ENCODE results near the gene OR2M7. TPM values are rescaled to one million over a fixed set of nuclear protein-coding genes. Genes with fewer than 3 reads are reported as not detected.
"Not testable (repeated sequence)": the region's sequence is repeated elsewhere in the genome, so short reads cannot be mapped to it uniquely, and the experiment has no call there.

The OR2M7 gene
- total and polyA plus RNA-seq, 9 donors, result not detected

- no peaks in the 10 kb centered on the region for H3K36me3 ChIP-seq (ENCODE audit: control insufficient read depth, insufficient read depth, low read length)
- H3K4me3 ChIP-seq (ENCODE audit: low read length), result no peak overlapping the region
- peaks cover 14% of the 10 kb centered on the region for H3K9me3 ChIP-seq (replicated peaks; ENCODE audit: control insufficient read depth, low read depth, low read length)
- H3K27me3 ChIP-seq (ENCODE audit: control insufficient read depth, insufficient read depth, low read length), result no peaks in the 10 kb centered on the region
- WGBS (ENCODE audit: insufficient coverage), result 90% methylated on average over 17 of the region's 19 CpGs
- no peaks in the 10 kb centered on the region for H3K4me1 ChIP-seq (ENCODE audit: control insufficient read depth, insufficient read depth, low read length)
- no peak overlapping the region for H3K27ac ChIP-seq (ENCODE audit: low read length)
- DNase-seq, result no peak
Observed at GRCh38 chr1:248306103-248306502, 18.3 kb downstream of the OR2M7 start.

- H3K36me3 ChIP-seq (ENCODE audit: control insufficient read depth, insufficient read depth, low read length); H3K27ac ChIP-seq (ENCODE audit: low read length); H3K27me3 ChIP-seq (ENCODE audit: control insufficient read depth, insufficient read depth, low read length); H3K4me3 ChIP-seq (ENCODE audit: low read length); H3K4me1 ChIP-seq (ENCODE audit: control insufficient read depth, insufficient read depth, low read length); DNase-seq: not testable (repeated sequence)
- peaks cover 14% of the 10 kb centered on the region for H3K9me3 ChIP-seq (replicated peaks; ENCODE audit: control insufficient read depth, low read depth, low read length)
- WGBS (ENCODE audit: insufficient coverage), result 93% methylated on average over 3 of the region's 9 CpGs
Observed at GRCh38 chr1:248305672-248306071, 18.7 kb downstream of the OR2M7 start.

- no peaks in the 10 kb centered on the region for H3K36me3 ChIP-seq (ENCODE audit: control insufficient read depth, insufficient read depth, low read length)
- WGBS (ENCODE audit: insufficient coverage), result no CpG with 5 or more reads among the region's 1 CpG
- H3K27me3 ChIP-seq (ENCODE audit: control insufficient read depth, insufficient read depth, low read length), result no peaks in the 10 kb centered on the region
- H3K4me1 ChIP-seq (ENCODE audit: control insufficient read depth, insufficient read depth, low read length), result no peaks in the 10 kb centered on the region
- H3K4me3 ChIP-seq (ENCODE audit: low read length), result no peak within 1 kb of the TSS
- H3K27ac ChIP-seq (ENCODE audit: low read length), result no peak within 1 kb of the TSS
- peaks cover 11% of the 10 kb centered on the region for H3K9me3 ChIP-seq (replicated peaks; ENCODE audit: control insufficient read depth, low read depth, low read length)
- DNase-seq, result no peak
Observed at GRCh38 chr1:248303324-248303723, 21.0 kb downstream of the OR2M7 start, which contains the start of gene OR2T12. OR2T12 (minus strand) TSS chr1:248303424; CDS start chr1:248295578, 7,846 bp downstream.

GRCh38 chr1:248288391-248288790, 36.0 kb downstream of the OR2M7 start:
- DNase-seq, result no peak
- no peaks in the 10 kb centered on the region for H3K27me3 ChIP-seq (ENCODE audit: control insufficient read depth, insufficient read depth, low read length)

GRCh38 chr1:248277876-248278275, 46.5 kb downstream of the OR2M7 start, which contains the start of gene OR2T33:
OR2T33 (minus strand) TSS chr1:248277976; CDS start chr1:248273814, 4,162 bp downstream.
- Histone ChIP-seq H3K4me1 (ENCODE audit: control insufficient read depth, insufficient read depth, low read length) (no peaks in the 10 kb centered on the region), H3K36me3 (ENCODE audit: control insufficient read depth, insufficient read depth, low read length) (no peaks in the 10 kb centered on the region), H3K4me3 (ENCODE audit: low read length) (no peak within 1 kb of the TSS), H3K9me3 (replicated peaks; ENCODE audit: control insufficient read depth, low read depth, low read length) (peaks cover 31% of the 10 kb centered on the region), H3K27ac (ENCODE audit: low read length) (no peak within 1 kb of the TSS), H3K27me3 (ENCODE audit: control insufficient read depth, insufficient read depth, low read length) (no peaks in the 10 kb centered on the region)
- DNase-seq, result no peak
- no CpG with 5 or more reads among the region's 1 CpG for WGBS (ENCODE audit: insufficient coverage)

More at GRCh38 chr1:248288391-248288790, 36.0 kb downstream of the OR2M7 start:
- peaks cover 12% of the 10 kb centered on the region for H3K9me3 ChIP-seq (replicated peaks; ENCODE audit: control insufficient read depth, low read depth, low read length)
- H3K4me3 ChIP-seq (ENCODE audit: low read length), result no peak overlapping the region
- no CpG with 5 or more reads among the region's 6 CpGs for WGBS (ENCODE audit: insufficient coverage)
- no peaks in the 10 kb centered on the region for H3K36me3 ChIP-seq (ENCODE audit: control insufficient read depth, insufficient read depth, low read length)
- H3K4me1 ChIP-seq (ENCODE audit: control insufficient read depth, insufficient read depth, low read length), result no peaks in the 10 kb centered on the region
- no peak overlapping the region for H3K27ac ChIP-seq (ENCODE audit: low read length)

Other genes starting within 250 kb of the OR2M7 start
- not detected for gene OR2L13, start 229.4 kb downstream of the OR2M7 start, total RNA-seq
- not detected for gene OR2L13, start 229.4 kb downstream of the OR2M7 start, polyA plus RNA-seq (ENCODE audit: insufficient read depth in 1 of 8, insufficient read length in 8 of 8, low replicate concordance in 1 of 8)
- gene OR2M5, start 179.4 kb downstream of the OR2M7 start, total RNA-seq, result not detected
- not detected for gene OR2M5, start 179.4 kb downstream of the OR2M7 start, polyA plus RNA-seq (ENCODE audit: insufficient read depth in 1 of 8, insufficient read length in 8 of 8, low replicate concordance in 1 of 8)
- not detected for gene OR2M2, start 149.7 kb downstream of the OR2M7 start, total RNA-seq
- gene OR2M2, start 149.7 kb downstream of the OR2M7 start, polyA plus RNA-seq (ENCODE audit: insufficient read depth in 1 of 8, insufficient read length in 8 of 8, low replicate concordance in 1 of 8), result not detected
- not detected for gene OR2M3, start 127.3 kb downstream of the OR2M7 start, total RNA-seq
- gene OR2M3, start 127.3 kb downstream of the OR2M7 start, polyA plus RNA-seq (ENCODE audit: insufficient read depth in 1 of 8, insufficient read length in 8 of 8, low replicate concordance in 1 of 8), result under 1 TPM in 7 of 8 donors, not detected in 1; 0.01 to 0.10 (median 0.03) TPM
- gene OR2M4, start 93.2 kb downstream of the OR2M7 start, total RNA-seq, result not detected
- under 1 TPM in 3 of 8 donors, not detected in 5; 0.04 TPM for gene OR2M4, start 93.2 kb downstream of the OR2M7 start, polyA plus RNA-seq (ENCODE audit: insufficient read depth in 1 of 8, insufficient read length in 8 of 8, low replicate concordance in 1 of 8)
- gene OR2T33, start 46.6 kb downstream of the OR2M7 start, total RNA-seq, result not detected
- gene OR2T33, start 46.6 kb downstream of the OR2M7 start, polyA plus RNA-seq (ENCODE audit: insufficient read depth in 1 of 8, insufficient read length in 8 of 8, low replicate concordance in 1 of 8), result under 1 TPM in 1 of 8 donors, not detected in 7; 0.04 TPM
- gene OR2T12, start 21.1 kb downstream of the OR2M7 start, total RNA-seq, result not detected
- gene OR2T12, start 21.1 kb downstream of the OR2M7 start, polyA plus RNA-seq (ENCODE audit: insufficient read depth in 1 of 8, insufficient read length in 8 of 8, low replicate concordance in 1 of 8), result under 1 TPM in 1 of 8 donors, not detected in 7; 0.03 TPM
- not detected for gene OR14C36, start 24.2 kb upstream of the OR2M7 start, total RNA-seq
- gene OR14C36, start 24.2 kb upstream of the OR2M7 start, polyA plus RNA-seq (ENCODE audit: insufficient read depth in 1 of 8, insufficient read length in 8 of 8, low replicate concordance in 1 of 8), result not detected
- gene OR2T4, start 37.1 kb upstream of the OR2M7 start, total RNA-seq, result not detected
- gene OR2T4, start 37.1 kb upstream of the OR2M7 start, polyA plus RNA-seq (ENCODE audit: insufficient read depth in 1 of 8, insufficient read length in 8 of 8, low replicate concordance in 1 of 8), result not detected
- not detected for gene OR2T6, start 51.2 kb upstream of the OR2M7 start, total RNA-seq
- gene OR2T6, start 51.2 kb upstream of the OR2M7 start, polyA plus RNA-seq (ENCODE audit: insufficient read depth in 1 of 8, insufficient read length in 8 of 8, low replicate concordance in 1 of 8), result not detected
- not detected for gene OR2T1, start 78.5 kb upstream of the OR2M7 start, total RNA-seq
- gene OR2T1, start 78.5 kb upstream of the OR2M7 start, polyA plus RNA-seq (ENCODE audit: insufficient read depth in 1 of 8, insufficient read length in 8 of 8, low replicate concordance in 1 of 8), result not detected
- not detected for gene OR2T2, start 121.1 kb upstream of the OR2M7 start, total RNA-seq
- gene OR2T2, start 121.1 kb upstream of the OR2M7 start, polyA plus RNA-seq (ENCODE audit: insufficient read depth in 1 of 8, insufficient read length in 8 of 8, low replicate concordance in 1 of 8), result under 1 TPM in 1 of 8 donors, not detected in 7; 0.06 TPM
- gene OR2T3, start 148.8 kb upstream of the OR2M7 start, total RNA-seq, result not detected
- gene OR2T3, start 148.8 kb upstream of the OR2M7 start, polyA plus RNA-seq (ENCODE audit: insufficient read depth in 1 of 8, insufficient read length in 8 of 8, low replicate concordance in 1 of 8), result not detected
- not detected for gene OR2T5, start 164.0 kb upstream of the OR2M7 start, total RNA-seq
- not detected for gene OR2T5, start 164.0 kb upstream of the OR2M7 start, polyA plus RNA-seq (ENCODE audit: insufficient read depth in 1 of 8, insufficient read length in 8 of 8, low replicate concordance in 1 of 8)
- gene OR2G6, start 183.5 kb upstream of the OR2M7 start, total RNA-seq, result not detected
- gene OR2G6, start 183.5 kb upstream of the OR2M7 start, polyA plus RNA-seq (ENCODE audit: insufficient read depth in 1 of 8, insufficient read length in 8 of 8, low replicate concordance in 1 of 8), result under 1 TPM in 1 of 8 donors, not detected in 7; 0.06 TPM
- gene OR2T29, start 238.2 kb upstream of the OR2M7 start, total RNA-seq, result not detected
- not detected for gene OR2T29, start 238.2 kb upstream of the OR2M7 start, polyA plus RNA-seq (ENCODE audit: insufficient read depth in 1 of 8, insufficient read length in 8 of 8, low replicate concordance in 1 of 8)